Measurements from ENCODE around the gene KLK15. TPM values are rescaled to one million over a fixed set of nuclear protein-coding genes. Genes with fewer than 3 reads are reported as not detected.

The KLK15 gene
- total RNA-seq, 1 donor from 2014 or later, result not detected

GRCh38 chr19:50776131-50776530 is 57.2 kb downstream of the KLK15 start:
- Mint-ChIP-seq H3K36me3 (ENCODE audit: low read depth) (no peaks in the 10 kb centered on the region), H3K4me1 (peaks cover 2% of the 10 kb centered on the region), H3K9me3 (no peaks in the 10 kb centered on the region), H3K4me3 (no peak overlapping the region), H3K27ac (no peak overlapping the region), H3K27me3 (peaks cover 44% of the 10 kb centered on the region)
- intact Hi-C loops (cut with micrococcal nuclease), result no loop called here
- DNase-seq, result no peak

Other genes starting within 250 kb of the KLK15 start
- gene SYT3, start 193.7 kb downstream of the KLK15 start, total RNA-seq, result not detected in 2 replicates
- gene C19orf81, start 184.1 kb downstream of the KLK15 start, total RNA-seq, result 0.98 TPM in 1 of 2 replicates, not detected in the other
- gene SHANK1, start 113.8 kb downstream of the KLK15 start, total RNA-seq, result not detected in 2 replicates
- 0.89 and 1.3 TPM in 2 replicates for gene CLEC11A, start 110.2 kb downstream of the KLK15 start, total RNA-seq
- not detected in 2 replicates for gene GPR32, start 63.1 kb downstream of the KLK15 start, total RNA-seq
- gene ACP4, start 43.2 kb downstream of the KLK15 start, total RNA-seq, result not detected in 2 replicates
- 3.0 TPM in 2 replicates for gene KLK1, start 9.8 kb downstream of the KLK15 start, total RNA-seq
- not detected in 2 replicates for gene KLK3, start 21.3 kb upstream of the KLK15 start, total RNA-seq
- 0.33 and 0.75 TPM in 2 replicates for gene KLK2, start 39.9 kb upstream of the KLK15 start, total RNA-seq
- gene KLK4, start 77.8 kb upstream of the KLK15 start, total RNA-seq, result not detected in 2 replicates
- gene KLK5, start 119.5 kb upstream of the KLK15 start, total RNA-seq, result not detected in 2 replicates
- not detected in 2 replicates for gene KLK6, start 136.0 kb upstream of the KLK15 start, total RNA-seq
- not detected in 2 replicates for gene KLK7, start 150.3 kb upstream of the KLK15 start, total RNA-seq
- gene KLK8, start 168.0 kb upstream of the KLK15 start, total RNA-seq, result not detected in 2 replicates
- not detected in 2 replicates for gene KLK10, start 186.1 kb upstream of the KLK15 start, total RNA-seq
- gene KLK11, start 193.0 kb upstream of the KLK15 start, total RNA-seq, result not detected in 2 replicates
- gene KLK12, start 201.4 kb upstream of the KLK15 start, total RNA-seq, result not detected in 2 replicates
- not detected in 2 replicates for gene KLK13, start 231.5 kb upstream of the KLK15 start, total RNA-seq
- gene KLK14, start 249.3 kb upstream of the KLK15 start, total RNA-seq, result 0.91 and 1.1 TPM in 2 replicates